Measurements from ENCODE around the gene TTLL7. TPM values are rescaled to one million over a fixed set of nuclear protein-coding genes. Genes with fewer than 3 reads are reported as not detected.

Gene TTLL7
- polyA plus RNA-seq, 1 donor (not counting 4 experiments of a cell fraction or from before 2014, with no cell fraction given), result 8.1 TPM

DNA sequence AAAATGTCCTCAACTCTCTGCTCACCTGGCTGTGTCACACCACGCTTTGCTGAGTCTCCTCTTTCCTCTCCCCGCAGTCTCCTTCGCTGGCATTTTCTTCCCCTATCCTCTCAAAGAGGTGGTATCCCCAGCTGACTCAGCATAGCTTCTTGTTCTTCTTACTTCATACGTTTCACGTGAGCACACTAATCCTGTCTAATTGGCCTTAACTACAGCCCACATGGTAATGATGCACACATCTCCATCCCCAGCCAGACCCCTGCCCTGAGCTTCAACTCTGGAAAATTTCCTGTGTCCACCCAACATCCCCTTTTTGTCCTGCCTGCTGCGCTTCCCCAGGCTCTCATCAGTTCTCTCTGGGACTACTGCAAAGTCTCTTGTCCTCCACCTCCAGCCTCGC is 169.8 kb downstream of the TTLL7 start:
- DNase-seq (ENCODE audit: low read depth, low spot score) (no peak), FAIRE-seq (no peak)
- no peak overlapping the region for H3K9ac ChIP-seq (ENCODE audit: control insufficient read depth, extremely low read depth, insufficient read depth, low read length)

DNA sequence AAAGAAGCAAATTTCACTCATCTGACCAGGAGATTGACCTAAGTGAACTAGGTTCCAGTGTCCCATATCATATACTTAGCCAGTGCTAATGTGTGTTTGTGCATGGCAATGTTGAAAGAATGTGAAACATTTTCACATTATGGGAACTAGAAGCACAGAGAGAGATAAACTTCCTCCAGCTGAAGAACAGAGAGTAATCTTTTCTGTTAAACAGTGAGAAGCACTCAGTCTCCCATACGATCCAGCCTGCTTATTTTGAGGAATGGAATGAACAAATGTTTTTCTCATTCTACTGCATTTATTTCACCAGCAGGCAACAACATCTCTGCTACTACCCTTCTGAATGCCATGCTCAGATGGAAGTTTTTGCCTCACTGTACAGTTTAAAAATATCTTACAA is 170.5 kb downstream of the TTLL7 start:
- Histone ChIP-seq H3K4me2 (ENCODE audit: control insufficient read depth, extremely low read depth, insufficient read depth, low read depth, low read length) (no peak overlapping the region), H3K9me1 (ENCODE audit: control insufficient read depth, extremely low read depth, insufficient read depth, low read length) (no peaks in the 10 kb centered on the region), H3K4me1 (ENCODE audit: control insufficient read depth, extremely low read depth, insufficient read depth, low read length) (no peaks in the 10 kb centered on the region), H3K9ac (ENCODE audit: control insufficient read depth, extremely low read depth, insufficient read depth, low read length) (no peak overlapping the region), H3K79me2 (ENCODE audit: control insufficient read depth, insufficient read depth, low read length) (no peaks in the 10 kb centered on the region), H4K20me1 (ENCODE audit: control insufficient read depth, extremely low read depth, insufficient read depth, low read length) (no peaks in the 10 kb centered on the region), H2AFZ (ENCODE audit: control insufficient read depth, low read length) (no peak overlapping the region), H3K27me3 (ENCODE audit: control insufficient read depth, extremely low read depth, insufficient read depth, low read length) (no peaks in the 10 kb centered on the region), H3K36me3 (ENCODE audit: control insufficient read depth in 2 of 2, extremely low read depth in 1 of 2, insufficient read depth in 2 of 2, low read length in 2 of 2) (no peaks in the 10 kb centered on the region), H3K4me3 (ENCODE audit: control insufficient read depth in 2 of 3, extremely low read depth in 1 of 3, insufficient read depth in 2 of 3, low read depth in 1 of 3, low read length in 3 of 3) (no peak overlapping the region), H3K9me3 (ENCODE audit: control insufficient read depth, low read depth, low read length) (no peaks in the 10 kb centered on the region), H3K27ac (ENCODE audit: control insufficient read depth, insufficient read depth, low read length) (no peak overlapping the region)
- no peak for DNase-seq (ENCODE audit: low read depth, low spot score)
- no peak for TF ChIP-seq EZH2 (IDR thresholded peaks at IDR 0.05; ENCODE audit: low read length)
- TF ChIP-seq, protein P1, sequence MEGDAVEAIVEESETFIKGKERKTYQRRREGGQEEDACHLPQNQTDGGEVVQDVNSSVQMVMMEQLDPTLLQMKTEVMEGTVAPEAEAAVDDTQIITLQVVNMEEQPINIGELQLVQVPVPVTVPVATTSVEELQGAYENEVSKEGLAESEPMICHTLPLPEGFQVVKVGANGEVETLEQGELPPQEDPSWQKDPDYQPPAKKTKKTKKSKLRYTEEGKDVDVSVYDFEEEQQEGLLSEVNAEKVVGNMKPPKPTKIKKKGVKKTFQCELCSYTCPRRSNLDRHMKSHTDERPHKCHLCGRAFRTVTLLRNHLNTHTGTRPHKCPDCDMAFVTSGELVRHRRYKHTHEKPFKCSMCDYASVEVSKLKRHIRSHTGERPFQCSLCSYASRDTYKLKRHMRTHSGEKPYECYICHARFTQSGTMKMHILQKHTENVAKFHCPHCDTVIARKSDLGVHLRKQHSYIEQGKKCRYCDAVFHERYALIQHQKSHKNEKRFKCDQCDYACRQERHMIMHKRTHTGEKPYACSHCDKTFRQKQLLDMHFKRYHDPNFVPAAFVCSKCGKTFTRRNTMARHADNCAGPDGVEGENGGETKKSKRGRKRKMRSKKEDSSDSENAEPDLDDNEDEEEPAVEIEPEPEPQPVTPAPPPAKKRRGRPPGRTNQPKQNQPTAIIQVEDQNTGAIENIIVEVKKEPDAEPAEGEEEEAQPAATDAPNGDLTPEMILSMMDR (optimal IDR thresholded peaks at IDR 0.05 in 1 of 3, IDR thresholded peaks at IDR 0.05 in 1 of 3, conservative IDR thresholded peaks at IDR 0.05 in 1 of 3; ENCODE audit: extremely low read depth in 1 of 3, insufficient read depth in 2 of 3, low read length in 3 of 3), result no peak
- dilution Hi-C loops (cut with MboI; ENCODE audit: extremely low pct_ligation_motif_present, low sequenced_read_pairs), result no loop called here
- no peak for FAIRE-seq

More for the DNA sequence above, 169.8 kb downstream of the TTLL7 start:
- Histone ChIP-seq H3K79me2 (ENCODE audit: control insufficient read depth, insufficient read depth, low read length) (no peaks in the 10 kb centered on the region), H3K36me3 (ENCODE audit: control insufficient read depth in 2 of 2, extremely low read depth in 1 of 2, insufficient read depth in 2 of 2, low read length in 2 of 2) (no peaks in the 10 kb centered on the region), H2AFZ (ENCODE audit: control insufficient read depth, low read length) (no peak overlapping the region), H3K27me3 (ENCODE audit: control insufficient read depth, extremely low read depth, insufficient read depth, low read length) (no peaks in the 10 kb centered on the region), H3K4me2 (ENCODE audit: control insufficient read depth, extremely low read depth, insufficient read depth, low read depth, low read length) (no peak overlapping the region), H3K9me1 (ENCODE audit: control insufficient read depth, extremely low read depth, insufficient read depth, low read length) (no peaks in the 10 kb centered on the region), H3K27ac (ENCODE audit: control insufficient read depth, insufficient read depth, low read length) (no peak overlapping the region), H3K9me3 (ENCODE audit: control insufficient read depth, low read depth, low read length) (no peaks in the 10 kb centered on the region), H3K4me3 (ENCODE audit: control insufficient read depth in 2 of 3, extremely low read depth in 1 of 3, insufficient read depth in 2 of 3, low read depth in 1 of 3, low read length in 3 of 3) (no peak overlapping the region), H4K20me1 (ENCODE audit: control insufficient read depth, extremely low read depth, insufficient read depth, low read length) (no peaks in the 10 kb centered on the region), H3K4me1 (ENCODE audit: control insufficient read depth, extremely low read depth, insufficient read depth, low read length) (no peaks in the 10 kb centered on the region)
- TF ChIP-seq, protein P1 (optimal IDR thresholded peaks at IDR 0.05 in 1 of 3, IDR thresholded peaks at IDR 0.05 in 1 of 3, conservative IDR thresholded peaks at IDR 0.05 in 1 of 3; ENCODE audit: extremely low read depth in 1 of 3, insufficient read depth in 2 of 3, low read length in 3 of 3), result no peak
- TF ChIP-seq EZH2 (IDR thresholded peaks at IDR 0.05; ENCODE audit: low read length), result no peak
- dilution Hi-C loops (cut with MboI; ENCODE audit: extremely low pct_ligation_motif_present, low sequenced_read_pairs), result no loop called here
